ENCODE measurements around the gene CDH13.
A peak's percentile ranks its signal among the peaks of the same experiment; 100 is the strongest.

The CDH13 gene

DNA sequence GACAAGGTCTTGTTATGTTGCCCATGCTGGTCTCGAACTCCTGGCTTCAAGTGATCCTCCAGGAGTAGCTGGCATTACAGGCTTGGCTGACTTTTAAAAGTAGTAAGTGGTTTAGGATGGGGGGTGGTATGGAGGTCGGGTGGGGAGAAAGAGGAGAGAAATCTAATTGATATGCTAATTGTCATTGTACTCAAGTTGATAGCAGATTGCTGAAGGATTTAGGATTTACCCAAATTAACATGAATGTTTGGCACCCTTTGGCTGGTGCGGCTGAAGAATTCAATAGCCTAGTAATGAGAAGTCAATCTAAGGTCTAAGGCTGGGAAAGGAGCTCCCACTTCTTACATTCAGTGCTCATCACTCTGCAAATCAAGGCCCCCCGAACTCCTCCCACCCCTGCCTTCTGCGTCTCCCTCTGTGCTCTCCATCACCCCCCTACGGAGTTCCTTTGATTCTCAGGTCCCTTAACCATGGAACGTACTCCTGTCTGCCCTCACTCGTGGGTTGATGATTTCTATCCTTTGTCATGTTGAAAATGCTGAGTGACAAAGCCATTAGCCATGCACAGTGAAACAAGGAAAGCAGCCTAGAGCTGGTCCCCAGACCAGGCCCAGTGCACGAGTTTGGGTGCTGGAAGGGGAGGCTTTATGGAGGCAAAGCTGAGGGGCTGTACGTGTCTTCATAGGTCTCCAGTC is 17.3 kb downstream of the CDH13 start:
- DNase-seq (ENCODE audit: low read depth, low spot score): no peak
- H3K4me3 ChIP-seq (ENCODE audit: low read length): no peak overlapping the region

DNA sequence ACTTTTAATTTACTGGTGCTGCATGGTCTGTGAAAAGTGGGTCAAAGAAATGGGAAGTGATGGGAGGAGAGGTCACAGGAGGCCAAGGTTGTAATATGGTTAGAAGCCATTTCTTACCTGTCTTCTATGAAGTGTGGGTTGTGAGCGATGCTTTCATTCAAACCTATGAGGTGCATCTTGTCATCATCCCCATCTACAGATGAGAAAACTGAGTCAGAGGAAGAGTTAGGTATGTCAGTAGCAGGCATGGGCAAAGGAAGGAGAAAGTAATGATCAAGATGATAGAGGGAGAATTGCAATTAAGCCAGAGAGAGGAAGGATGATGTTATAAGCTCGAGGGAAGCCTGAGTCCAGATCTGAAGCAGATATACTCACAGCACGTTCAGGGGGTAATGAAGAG is 19.7 kb downstream of the CDH13 start:
- H3K4me3 ChIP-seq (ENCODE audit: low read length): no peak overlapping the region
- no peak for DNase-seq (ENCODE audit: low read depth, low spot score)

DNA sequence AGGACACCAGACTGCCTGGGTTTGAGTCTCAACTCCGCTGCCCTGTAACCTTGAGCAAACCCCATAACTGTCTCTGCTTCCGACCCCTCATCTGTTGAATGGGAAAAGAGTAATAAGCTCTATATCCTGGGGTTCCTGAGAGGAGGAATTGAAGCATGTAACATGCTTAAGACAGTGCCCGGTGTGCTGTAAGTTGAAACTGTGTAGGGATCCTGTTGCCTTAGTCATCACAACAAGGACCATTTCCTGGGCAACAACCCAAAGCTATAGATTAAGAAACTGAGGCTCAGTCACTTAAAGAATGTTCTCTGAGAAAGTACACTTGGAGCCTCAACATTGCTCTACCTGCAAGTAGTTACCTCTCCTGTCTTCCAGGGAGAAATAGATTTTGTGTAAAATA is 23.0 kb downstream of the CDH13 start:
- DNase-seq (ENCODE audit: low read depth, low spot score): no peak
- no peak overlapping the region for H3K4me3 ChIP-seq (ENCODE audit: low read length)

DNA sequence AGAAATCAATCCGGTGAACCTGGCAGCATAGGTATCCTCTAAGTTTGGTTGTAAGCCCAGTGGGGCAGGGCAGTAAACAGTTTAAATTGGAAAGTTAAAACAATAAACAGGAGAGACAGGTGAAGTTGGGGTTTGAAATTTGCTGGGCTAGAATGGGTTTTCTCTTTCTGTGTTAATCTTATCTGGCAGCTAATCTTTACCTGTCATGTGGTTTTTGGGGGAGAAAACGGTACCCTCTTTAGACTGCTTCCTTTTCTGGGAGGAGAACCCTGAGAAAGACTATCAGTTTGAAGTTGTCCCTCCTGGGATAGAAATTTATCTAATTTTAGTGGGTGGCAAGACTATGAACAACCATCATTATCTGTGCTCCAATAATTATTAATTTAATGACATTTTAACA is 24.0 kb downstream of the CDH13 start:
- peak overlapping the region; percentile 11 for H3K4me3 ChIP-seq (ENCODE audit: low read length)
- DNase-seq (ENCODE audit: low read depth, low spot score): peak; percentile 86

DNA sequence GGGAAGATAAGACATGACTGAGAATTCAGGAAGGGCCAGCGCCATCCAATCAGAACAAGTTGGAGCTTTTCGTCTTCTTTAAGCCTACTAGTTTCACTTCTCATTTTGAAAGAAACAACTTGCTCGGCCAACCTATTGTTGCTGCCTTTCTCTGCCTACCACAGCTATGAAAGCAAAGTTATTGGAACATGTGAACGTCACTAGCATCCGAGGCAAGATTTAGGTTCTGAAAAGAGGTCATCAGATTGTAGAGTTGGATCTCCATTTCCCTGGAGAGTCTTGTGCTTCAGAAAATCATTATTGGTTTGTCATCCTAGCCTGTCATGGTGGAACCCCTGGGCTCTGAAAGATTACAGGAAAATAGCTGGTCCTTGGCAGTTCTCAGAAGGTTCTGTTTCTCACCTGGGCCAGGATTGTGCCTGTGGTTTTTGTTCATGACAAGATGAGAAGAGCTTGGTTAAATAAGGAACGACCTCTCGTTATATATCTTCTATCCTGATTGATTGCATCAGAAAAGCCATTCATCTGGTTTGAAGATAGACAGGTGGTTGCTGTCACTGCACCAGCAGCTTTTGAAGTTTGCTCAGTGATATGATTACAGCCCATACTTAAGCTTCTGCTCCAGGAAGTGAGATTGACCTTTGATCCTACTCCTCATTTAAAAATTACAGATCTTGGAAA is 25.3 kb downstream of the CDH13 start:
- DNase-seq (ENCODE audit: low read depth, low spot score): peak; percentile 86

DNA sequence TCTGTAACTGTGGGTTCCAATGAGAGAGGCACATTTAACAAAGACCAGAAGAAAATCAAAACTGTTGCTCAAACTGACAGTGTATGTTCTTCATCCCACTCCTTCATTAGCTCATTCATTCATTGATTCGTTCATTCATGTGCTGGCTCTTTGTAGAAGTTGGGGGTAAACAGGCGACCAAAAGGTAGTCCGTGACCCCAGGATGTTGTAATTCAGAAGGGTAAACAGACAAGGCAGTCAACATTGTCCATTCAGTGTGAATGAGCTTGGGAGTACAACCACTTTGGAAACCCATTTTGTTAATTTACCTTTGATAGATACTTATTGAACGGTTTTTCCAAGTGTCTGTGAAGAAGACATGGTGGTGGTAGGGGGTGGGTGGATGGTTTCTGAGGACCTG is 26.1 kb downstream of the CDH13 start:
- no peak for DNase-seq (ENCODE audit: low read depth, low spot score)
- H3K4me3 ChIP-seq (ENCODE audit: low read length): no peak overlapping the region

More for the DNA sequence above, 25.3 kb downstream of the CDH13 start:
- H3K4me3 ChIP-seq (ENCODE audit: low read length): peak overlapping the region; percentile 24

DNA sequence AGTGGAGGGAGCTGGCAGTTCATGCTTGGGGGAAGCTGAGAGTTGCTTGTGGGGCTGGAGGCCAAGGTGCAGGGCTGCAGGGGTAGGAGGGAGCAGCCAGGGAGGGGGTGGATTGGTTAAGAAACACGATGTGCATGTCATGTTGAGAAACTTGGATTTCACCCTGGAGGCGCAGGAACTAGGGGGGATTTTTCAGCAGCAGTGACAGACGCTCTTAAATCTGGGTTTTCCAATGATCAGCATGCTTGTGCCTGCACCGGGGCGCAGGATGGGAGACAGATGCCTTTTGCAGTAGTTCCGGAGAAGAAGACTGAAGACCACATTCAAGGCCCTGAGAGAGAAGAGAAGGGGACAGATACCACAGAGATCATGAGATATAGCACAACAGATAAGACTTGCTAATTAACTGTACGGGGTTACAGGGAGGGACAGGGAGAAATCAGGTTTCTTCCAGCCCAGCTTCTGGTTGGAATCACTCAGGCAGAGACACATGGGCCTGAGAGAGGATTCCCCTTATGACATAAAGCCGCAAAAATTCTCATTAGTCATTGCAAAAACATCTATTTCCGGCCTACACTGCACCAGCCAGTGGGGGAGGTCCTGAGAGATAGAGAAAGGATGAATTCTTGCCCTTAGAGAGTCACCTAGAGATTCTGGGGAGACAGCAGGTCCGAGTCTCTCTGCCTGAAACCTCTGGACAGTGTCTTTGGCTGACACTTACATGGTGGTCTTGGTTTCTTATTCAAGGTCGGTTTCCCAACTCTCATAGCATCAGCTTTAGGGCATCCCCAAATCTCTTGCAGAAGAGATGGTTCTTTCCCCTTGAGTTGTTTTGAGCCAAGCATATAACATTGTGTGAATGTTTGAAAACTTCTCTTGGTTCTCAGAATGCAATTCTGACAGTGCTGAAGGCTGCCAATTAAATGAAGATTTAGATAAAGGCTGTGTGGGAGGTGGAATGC is 27.1 kb downstream of the CDH13 start:
- peak; percentile 66 for DNase-seq (ENCODE audit: low read depth, low spot score)
- peak overlapping the region; percentile 21 for H3K4me3 ChIP-seq (ENCODE audit: low read length)

DNA sequence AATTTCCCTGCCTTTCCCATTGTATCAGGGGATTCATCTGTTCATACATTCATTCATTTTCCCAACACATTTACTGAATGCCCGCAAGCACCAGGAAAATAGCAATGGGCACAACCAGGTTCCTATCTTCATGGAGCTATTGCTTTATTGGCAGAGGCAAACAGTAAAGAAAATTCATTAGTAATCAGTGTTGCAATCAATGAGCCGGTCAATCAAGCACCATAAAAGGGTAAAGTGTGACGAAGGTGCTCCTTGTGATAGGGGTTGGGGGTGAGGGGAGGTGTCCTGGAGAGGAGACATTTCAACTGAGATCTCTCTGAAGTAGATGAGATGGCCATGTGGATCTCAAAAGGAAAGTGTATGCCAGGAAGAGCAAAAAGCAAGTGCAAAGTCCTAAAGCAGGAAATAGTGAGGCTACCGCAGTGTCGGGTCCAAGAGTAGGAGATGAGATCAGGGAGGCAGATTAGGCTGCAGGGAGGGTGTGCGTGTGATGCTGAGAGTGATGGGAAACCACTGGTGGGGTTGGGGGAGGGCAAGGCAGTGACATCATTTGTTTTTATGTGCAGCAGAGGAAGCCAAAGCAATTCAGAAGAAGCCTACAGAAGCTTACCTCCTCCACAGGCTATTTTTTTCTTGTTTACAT is 28.4 kb downstream of the CDH13 start:
- DNase-seq (ENCODE audit: low read depth, low spot score): peak; percentile 87
- no peak overlapping the region for H3K4me3 ChIP-seq (ENCODE audit: low read length)

DNA sequence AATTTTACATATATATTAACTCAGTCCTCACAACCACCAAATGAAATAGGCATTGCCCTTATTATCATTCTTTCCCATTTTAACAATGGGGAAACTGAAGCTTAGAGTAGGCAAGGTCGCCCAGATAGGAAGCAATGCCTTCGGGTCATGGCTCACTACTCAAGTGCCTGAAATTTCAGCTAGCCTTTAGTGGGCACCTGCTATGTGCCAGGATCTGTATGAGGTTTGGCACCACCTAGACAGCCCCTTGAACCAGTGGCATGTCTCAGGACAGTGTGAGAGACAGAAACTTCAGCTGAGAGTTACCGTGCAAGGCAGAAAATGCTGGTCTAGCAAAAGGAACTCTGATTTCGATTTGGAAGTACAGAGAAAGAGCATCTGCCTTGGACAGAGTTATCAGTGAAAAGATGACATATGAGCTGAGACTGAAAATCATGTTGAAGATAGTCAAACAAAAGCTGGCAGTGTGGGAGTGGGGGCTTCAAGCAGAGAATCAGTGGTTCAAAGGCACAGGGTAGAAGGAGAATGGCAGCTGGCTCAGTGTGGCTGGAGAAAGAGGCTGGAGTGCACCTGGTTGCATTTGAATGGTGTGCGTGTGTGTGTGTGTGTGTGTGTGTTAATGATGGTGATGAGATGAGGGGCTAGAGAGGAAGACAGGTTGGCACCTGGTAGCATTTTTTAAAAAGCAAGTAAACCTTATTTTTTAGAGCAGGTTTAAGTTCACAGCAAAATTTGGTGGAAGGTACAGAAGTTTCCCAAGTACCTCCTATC is 29.1 kb downstream of the CDH13 start:
- DNase-seq (ENCODE audit: low read depth, low spot score): peak; percentile 55
- H3K4me3 ChIP-seq (ENCODE audit: low read length): no peak overlapping the region

DNA sequence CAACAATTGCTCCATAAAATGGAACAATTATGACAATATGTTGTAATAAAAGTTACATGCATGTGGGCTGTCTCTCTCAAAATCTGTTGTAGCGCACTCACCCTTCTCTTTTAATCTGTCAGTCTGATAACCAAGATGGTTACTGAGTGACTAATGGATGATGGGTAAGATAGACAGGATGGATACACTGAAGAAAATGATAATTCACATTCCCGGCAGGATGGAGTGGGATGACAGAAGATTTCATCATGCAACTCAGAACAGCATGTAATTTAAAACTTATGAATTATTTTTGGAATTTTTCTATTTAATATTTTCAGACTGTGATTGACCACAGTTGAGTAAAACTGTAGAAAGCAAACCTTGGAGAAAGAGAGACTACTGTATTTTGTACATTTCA is 30.5 kb downstream of the CDH13 start:
- DNase-seq (ENCODE audit: low read depth, low spot score): no peak
- H3K4me3 ChIP-seq (ENCODE audit: low read length): no peak overlapping the region

DNA sequence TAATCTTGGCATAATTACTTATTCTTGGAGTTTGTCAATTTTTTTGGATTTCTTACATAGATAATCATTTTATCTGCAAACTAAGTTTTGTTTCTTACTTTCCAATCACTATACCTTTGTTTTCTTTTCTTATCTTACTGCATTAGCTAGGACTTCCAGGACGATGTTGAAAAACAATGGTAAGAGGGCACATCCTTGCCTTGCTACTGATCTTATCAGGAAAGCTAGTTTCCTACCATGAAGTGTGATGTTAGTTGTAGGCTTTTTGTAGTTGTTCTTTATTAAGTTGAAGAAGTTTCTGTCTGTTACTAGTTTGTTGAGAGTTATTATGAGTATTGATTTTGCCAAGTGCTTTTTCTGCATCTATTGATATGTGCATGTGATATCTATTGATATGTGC is 31.0 kb downstream of the CDH13 start:
- H3K4me3 ChIP-seq (ENCODE audit: low read length): no peak overlapping the region
- no peak for DNase-seq (ENCODE audit: low read depth, low spot score)

DNA sequence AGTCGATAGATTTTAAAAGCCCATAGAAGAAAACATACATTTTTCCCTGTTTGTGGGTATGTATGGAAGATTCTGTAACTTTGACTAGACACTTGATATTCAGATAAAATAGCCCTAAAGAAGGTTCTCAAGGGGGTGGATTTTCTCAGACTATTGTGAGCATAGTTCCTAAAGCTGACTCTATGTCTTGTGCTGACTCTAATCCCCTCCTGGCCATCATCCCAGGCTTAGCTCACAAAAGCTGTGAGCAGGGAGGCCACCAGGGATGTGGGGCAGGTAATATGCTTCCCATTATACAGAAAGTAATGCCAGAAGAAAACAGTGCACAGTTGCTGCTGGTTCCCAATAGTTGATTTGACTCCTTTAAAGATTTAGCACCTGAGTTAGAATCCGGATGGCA is 32.0 kb downstream of the CDH13 start:
- DNase-seq (ENCODE audit: low read depth, low spot score): no peak
- no peak overlapping the region for H3K4me3 ChIP-seq (ENCODE audit: low read length)

DNA sequence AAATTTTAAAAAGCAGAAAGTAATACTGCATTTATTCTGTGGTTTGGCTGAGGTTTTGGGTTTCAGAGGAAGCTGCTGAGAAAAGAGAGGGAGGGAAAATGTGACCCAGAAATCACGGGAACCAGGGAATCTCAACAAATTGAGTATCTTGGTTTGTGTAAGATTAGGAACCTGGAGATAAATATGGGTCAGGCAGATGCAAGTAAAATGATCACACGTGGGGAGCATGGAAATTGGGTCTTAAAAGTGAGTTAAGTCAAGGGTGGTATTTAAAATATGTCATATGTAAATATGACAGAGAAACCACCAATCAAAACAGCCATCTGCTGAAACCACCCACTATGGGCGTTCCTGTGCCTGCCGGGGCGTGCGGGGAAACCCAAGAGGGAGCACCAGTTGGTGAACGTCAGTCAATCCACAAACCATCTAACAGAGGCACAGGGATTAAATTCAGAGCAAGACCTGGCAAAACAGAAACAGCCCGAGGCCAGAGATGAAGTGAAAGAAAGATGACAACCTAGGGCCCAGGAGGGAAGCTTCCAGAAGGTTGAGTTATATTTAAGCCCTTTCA is 33.4 kb downstream of the CDH13 start:
- no peak overlapping the region for H3K4me3 ChIP-seq (ENCODE audit: low read length)
- peak; percentile 44 for DNase-seq (ENCODE audit: low read depth, low spot score)

DNA sequence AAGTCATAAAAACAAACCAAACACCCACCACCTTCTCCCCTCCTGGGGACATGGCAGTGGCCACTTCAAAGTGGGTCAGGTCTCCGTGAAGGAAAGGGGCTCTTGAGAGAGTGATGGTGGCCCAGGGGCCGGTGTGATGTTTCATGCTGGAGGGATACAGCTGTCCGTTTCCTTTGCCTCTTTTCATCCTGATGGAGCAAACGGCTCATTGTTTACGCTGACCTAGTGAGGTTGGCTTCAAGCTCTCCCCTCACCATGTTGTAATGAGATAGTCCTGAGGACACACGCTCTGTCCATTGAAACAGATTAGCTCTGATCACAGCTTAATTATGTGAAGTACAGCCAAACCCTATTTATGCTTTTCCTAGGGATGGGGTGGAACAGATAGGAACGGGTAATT is 34.2 kb downstream of the CDH13 start:
- H3K4me3 ChIP-seq (ENCODE audit: low read length): no peak overlapping the region
- no peak for DNase-seq (ENCODE audit: low read depth, low spot score)

DNA sequence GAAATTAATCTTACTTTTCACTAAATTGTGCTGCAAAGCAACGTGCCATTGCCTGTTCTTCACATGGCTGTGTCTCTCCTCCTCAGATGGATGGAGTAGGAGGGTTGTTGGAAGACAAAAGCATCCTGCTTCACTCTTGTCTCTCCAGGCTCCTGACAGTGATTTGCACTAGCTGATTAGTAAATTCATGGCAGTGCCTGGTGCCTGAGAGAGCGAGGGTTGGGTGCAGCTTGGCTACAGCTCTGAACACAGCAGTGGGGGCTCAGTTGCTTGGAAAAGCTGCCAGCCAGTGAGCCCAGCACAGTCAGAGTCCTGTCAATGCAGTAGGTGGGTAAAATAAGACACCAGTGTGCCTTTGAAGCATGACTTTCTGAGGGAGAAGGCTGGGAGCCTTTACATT is 37.4 kb downstream of the CDH13 start:
- no peak overlapping the region for H3K4me3 ChIP-seq (ENCODE audit: low read length)
- no peak for DNase-seq (ENCODE audit: low read depth, low spot score)

DNA sequence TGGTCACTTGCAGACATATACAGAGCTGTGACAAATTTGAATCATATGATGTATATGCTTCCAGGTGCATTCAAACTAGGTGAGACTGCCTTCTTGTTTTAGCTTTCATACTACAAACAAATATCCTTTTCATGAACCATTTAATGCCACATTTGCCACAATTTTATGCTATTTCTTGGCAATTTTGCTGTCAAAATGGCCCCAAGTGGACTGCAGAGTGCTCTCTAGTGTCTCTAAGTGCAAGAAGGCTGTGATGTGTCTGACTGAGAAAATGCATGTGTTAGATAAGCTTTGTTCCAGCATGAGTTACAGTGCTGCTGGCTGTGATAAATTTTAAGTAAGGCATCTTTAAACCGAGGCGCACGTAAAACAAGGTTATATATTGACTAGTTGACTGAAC is 38.3 kb downstream of the CDH13 start:
- no peak overlapping the region for H3K4me3 ChIP-seq (ENCODE audit: low read length)
- no peak for DNase-seq (ENCODE audit: low read depth, low spot score)

DNA sequence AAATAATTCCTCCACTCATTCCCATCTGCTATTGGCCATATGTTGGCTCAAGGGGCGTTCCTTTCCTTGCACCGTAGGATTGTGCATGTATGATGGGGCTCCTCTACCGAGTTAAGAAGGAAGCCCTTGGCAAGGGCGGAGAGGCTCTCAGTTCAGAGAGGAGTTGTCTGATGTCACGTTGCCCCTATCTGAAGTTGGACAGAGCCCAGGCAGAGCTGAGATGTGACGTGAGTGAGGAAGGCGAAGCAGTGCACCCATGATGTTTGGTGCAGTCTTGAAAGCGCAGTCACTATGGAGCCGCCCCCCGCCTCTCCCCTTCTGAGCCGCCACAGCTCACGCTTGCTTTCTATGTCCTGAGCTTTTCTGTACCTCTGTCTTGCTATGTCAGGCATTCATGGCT is 40.7 kb downstream of the CDH13 start:
- no peak for DNase-seq (ENCODE audit: low read depth, low spot score)

DNA sequence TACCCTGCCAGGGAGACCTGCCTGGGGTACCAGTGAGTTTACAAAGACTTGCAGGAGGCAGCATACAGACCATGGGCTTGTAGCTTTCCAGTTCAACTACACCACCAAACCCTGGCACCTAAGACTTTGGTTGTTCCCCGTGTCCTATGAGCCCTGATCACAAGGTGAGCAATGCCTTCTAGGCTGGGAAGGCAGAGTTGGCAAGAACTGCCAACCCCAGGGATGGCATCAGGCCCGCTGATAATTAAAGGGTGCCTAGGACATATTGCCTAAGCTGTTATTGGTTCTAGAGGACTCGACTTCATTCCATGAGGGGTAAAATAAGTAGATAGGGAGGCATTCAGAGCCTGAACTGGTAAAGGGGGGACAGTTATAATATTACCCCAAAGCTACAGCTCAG is 41.3 kb downstream of the CDH13 start:
- DNase-seq (ENCODE audit: low read depth, low spot score): no peak
- no peak overlapping the region for H3K4me3 ChIP-seq (ENCODE audit: low read length)

More for the DNA sequence above, 40.7 kb downstream of the CDH13 start:
- no peak overlapping the region for H3K4me3 ChIP-seq (ENCODE audit: low read length)
